SK-N-SH treated with all-trans-retinoic acid at 6 μM for 48 hours (cell line): ENCODE data around the gene WDR20.

Experiments
- ATAC-seq: fragments of 200-7000 bp; cut with Tn5 transposase; 3 replicates; pipeline ENCODE4 v1.9.1; 2020; ENCODE audit warnings: mild to moderate bottlenecking, moderate library complexity
- ARNTL ChIP-seq: fragments of 450-650 bp; formaldehyde crosslinking; IDR thresholded peaks from 2 replicates; pipeline ENCODE4 v1.5.0; 2020; ENCODE audit warnings: low read depth, mild to moderate bottlenecking, moderate library complexity, borderline replicate concordance
- BACH2 ChIP-seq: fragments of 250-450 bp; sonication (Bioruptor Pico); IDR thresholded peaks from 2 replicates; pipeline ENCODE4 v1.9.0; 2021; ENCODE audit warnings: mild to moderate bottlenecking, borderline replicate concordance
- CREB5 ChIP-seq: fragments of 250-450 bp; sonication (Bioruptor Pico); IDR thresholded peaks from 2 replicates; pipeline ENCODE4 v1.5.1; 2020; ENCODE audit warnings: low read depth, mild to moderate bottlenecking, moderate library complexity
- CSDC2 ChIP-seq: fragments of 250-450 bp; sonication (Bioruptor Pico); IDR thresholded peaks from 2 replicates; pipeline ENCODE4 v1.5.0; 2020; ENCODE audit warnings: mild to moderate bottlenecking, moderate library complexity
- CSRNP3 ChIP-seq: fragments of 250-450 bp; sonication (Bioruptor Pico); IDR thresholded peaks from 2 replicates; pipeline ENCODE4 v1.5.1; 2021; ENCODE audit warnings: mild to moderate bottlenecking, moderate library complexity
- ESRRG ChIP-seq: fragments of 250-450 bp; sonication (Bioruptor Pico); IDR thresholded peaks from 2 replicates; pipeline ENCODE4 v1.6.1; 2021; ENCODE audit warnings: mild to moderate bottlenecking
- GLIS3 ChIP-seq: fragments of 250-450 bp; sonication (Bioruptor Pico); IDR thresholded peaks from 2 replicates; pipeline ENCODE4 v1.5.0; 2020; ENCODE audit warnings: mild to moderate bottlenecking, moderate library complexity
- ISL1 ChIP-seq: fragments of 250-450 bp; sonication (Bioruptor Pico); IDR thresholded peaks from 2 replicates; pipeline ENCODE4 v2.1.2; 2022; ENCODE audit warnings: mild to moderate bottlenecking, moderate library complexity
- OSR1 ChIP-seq: fragments of 250-450 bp; sonication (Bioruptor Pico); IDR thresholded peaks from 2 replicates; pipeline ENCODE4 v1.8.0; 2022; ENCODE audit warnings: moderate library complexity, mild to moderate bottlenecking, inconsistent platforms
- PATZ1 ChIP-seq: fragments of 250-450 bp; sonication (Bioruptor Pico); IDR thresholded peaks from 2 replicates; pipeline ENCODE4 v1.8.0; 2020; ENCODE audit warnings: mild to moderate bottlenecking, moderate library complexity, borderline replicate concordance
- POU6F1 ChIP-seq: fragments of 250-450 bp; sonication (Bioruptor Pico); IDR thresholded peaks from 2 replicates; pipeline ENCODE4 v1.8.0; 2021; ENCODE audit warnings: low read depth, mild to moderate bottlenecking, moderate library complexity, borderline replicate concordance
- PPARA ChIP-seq: fragments of 250-450 bp; sonication (Bioruptor Pico); IDR thresholded peaks from 2 replicates; pipeline ENCODE4 v1.5.0; 2020; ENCODE audit warnings: mild to moderate bottlenecking, borderline replicate concordance
- RARB ChIP-seq: fragments of 250-450 bp; sonication (Bioruptor Pico); IDR thresholded peaks from 2 replicates; pipeline ENCODE4 v1.8.0; 2021; ENCODE audit warnings: mild to moderate bottlenecking, moderate library complexity
- SNAI2 ChIP-seq: fragments of 250-450 bp; sonication (Bioruptor Pico); IDR thresholded peaks from 2 replicates; pipeline ENCODE4 v1.5.0; 2020; ENCODE audit warnings: mild to moderate bottlenecking, moderate library complexity
- TOX ChIP-seq: fragments of 250-450 bp; sonication (Bioruptor Pico); IDR thresholded peaks from 2 replicates; pipeline ENCODE4 v1.8.0; 2021; ENCODE audit warnings: mild to moderate bottlenecking, moderate library complexity, borderline replicate concordance
- TSHZ2 ChIP-seq: fragments of 250-450 bp; sonication (Bioruptor Pico); IDR thresholded peaks from 2 replicates; pipeline ENCODE4 v1.5.0; 2020; ENCODE audit warnings: mild to moderate bottlenecking, moderate library complexity
- ZC3H10 ChIP-seq: fragments of 250-450 bp; sonication (Bioruptor Pico); IDR thresholded peaks from 2 replicates; pipeline ENCODE4 v1.5.1; 2021; ENCODE audit warnings: mild to moderate bottlenecking, moderate library complexity
- ZFP3 ChIP-seq: fragments of 250-450 bp; sonication (Bioruptor Pico); IDR thresholded peaks from 2 replicates; pipeline ENCODE4 v1.5.0; 2020; ENCODE audit warnings: mild to moderate bottlenecking, moderate library complexity
- ZFP30 ChIP-seq: fragments of 450-650 bp; formaldehyde crosslinking; IDR thresholded peaks from 2 replicates; pipeline ENCODE4 v1.5.0; 2022; ENCODE audit warnings: mild to moderate bottlenecking, moderate library complexity
- ZNF8 ChIP-seq: fragments of 450-650 bp; formaldehyde crosslinking; IDR thresholded peaks from 2 replicates; pipeline ENCODE4 v1.5.0; 2020; ENCODE audit warnings: mild to moderate bottlenecking, moderate library complexity

WDR20 gene

GRCh38 chr14:102139286-102140026 is at the start of gene WDR20:
TSS of gene WDR20 (plus strand) at chr14:102139897. CDS start at chr14:102139924, 27 bp downstream.
- ATAC-seq: peak; percentile 90
- no peak for TF ChIP-seq SNAI2 (CRISPR knock-in tag)
- no peak for TF ChIP-seq ZFP3 (CRISPR knock-in tag)
- TF ChIP-seq PATZ1 (CRISPR knock-in tag): no peak
- TF ChIP-seq PPARA (CRISPR knock-in tag): no peak
- no peak for TF ChIP-seq ZNF8 (CRISPR knock-in tag)
- no peak for TF ChIP-seq POU6F1 (CRISPR knock-in tag)
- TF ChIP-seq ZC3H10 (CRISPR knock-in tag): no peak
- TF ChIP-seq, all 23 proteins: peak for 0

- ATAC-seq: no peak
- TF ChIP-seq SNAI2 (CRISPR knock-in tag) (no peak), ESRRG (CRISPR knock-in tag) (no peak), ISL1 (CRISPR knock-in tag) (no peak), ARNTL (CRISPR knock-in tag) (no peak), CSRNP3 (CRISPR knock-in tag) (no peak), ZFP30 (CRISPR knock-in tag) (no peak), BACH2 (no peak), POU6F1 (CRISPR knock-in tag) (no peak), GLIS3 (CRISPR knock-in tag) (no peak), ZFP3 (CRISPR knock-in tag) (no peak), ZC3H10 (CRISPR knock-in tag) (no peak)
Measured at GRCh38 chr14:102090713-102091112, 49.0 kb upstream of the WDR20 start.

- ATAC-seq: no peak
- TF ChIP-seq CSRNP3 (CRISPR knock-in tag) (no peak), OSR1 (CRISPR knock-in tag) (no peak), SNAI2 (CRISPR knock-in tag) (no peak), TOX (no peak)
- TF ChIP-seq, all 23 proteins: peak for 0
Measured at GRCh38 chr14:102092806-102093205, 46.9 kb upstream of the WDR20 start.

- ATAC-seq: no peak
- no peak for TF ChIP-seq ZC3H10 (CRISPR knock-in tag)
- no peak for TF ChIP-seq BACH2
- no peak for TF ChIP-seq ESRRG (CRISPR knock-in tag)
- TF ChIP-seq ZFP30 (CRISPR knock-in tag): no peak
- TF ChIP-seq TSHZ2 (CRISPR knock-in tag): no peak
- TF ChIP-seq ZFP3 (CRISPR knock-in tag): no peak
- no peak for TF ChIP-seq CSRNP3 (CRISPR knock-in tag)
- TF ChIP-seq ISL1 (CRISPR knock-in tag): no peak
- no peak for TF ChIP-seq RARB
- no peak for TF ChIP-seq CSDC2 (CRISPR knock-in tag)
- no peak for TF ChIP-seq CREB5 (CRISPR knock-in tag)
- no peak for TF ChIP-seq GLIS3 (CRISPR knock-in tag)
- TF ChIP-seq PPARA (CRISPR knock-in tag): no peak
- no peak for TF ChIP-seq SNAI2 (CRISPR knock-in tag)
Measured at GRCh38 chr14:102094101-102094500, 45.6 kb upstream of the WDR20 start.
